H9 (cell line): ENCODE results near the gene PRR16. TPM values are rescaled to one million over a fixed set of nuclear protein-coding genes. Genes with fewer than 3 reads are reported as not detected.
A peak's percentile ranks its signal among the peaks of the same experiment; 100 is the strongest.
"Not testable (repeated sequence)": the region's sequence is repeated elsewhere in the genome, so short reads cannot be mapped to it uniquely, and the experiment has no call there.

Source experiments
- DNase-seq: peaks from one replicate; pipeline ENCODE4 v3.0.0-alpha.2; 2017
- H2AFZ ChIP-seq: one replicate; pipeline ENCODE4 v1.6.1; 2013; ENCODE audit warnings: mild to moderate bottlenecking, low read length, control low read depth, moderate library complexity
- H2AK5ac ChIP-seq: 2 replicates; pipeline ENCODE4 v1.6.1; 2013; ENCODE audit warnings: low read length, control low read depth, mixed read lengths; ENCODE audit not compliant: insufficient read length
- H2BK120ac ChIP-seq: one replicate; pipeline ENCODE4 v1.6.1; 2013; ENCODE audit warnings: low read depth, mild to moderate bottlenecking, low read length, control low read depth, inconsistent platforms; ENCODE audit not compliant: poor library complexity, severe bottlenecking
- H2BK12ac ChIP-seq: 2 replicates; pipeline ENCODE4 v1.6.1; 2013; ENCODE audit warnings: low read length, control low read depth, mixed read lengths, low read depth; ENCODE audit not compliant: insufficient read length
- H2BK15ac ChIP-seq: 2 replicates; pipeline ENCODE4 v1.6.1; 2013; ENCODE audit warnings: low read depth, low read length, control low read depth
- H2BK20ac ChIP-seq: one replicate; pipeline ENCODE4 v1.6.1; 2013; ENCODE audit warnings: low read depth, mild to moderate bottlenecking, low read length, control low read depth, inconsistent platforms; ENCODE audit not compliant: poor library complexity, severe bottlenecking
- H2BK5ac ChIP-seq: 2 replicates; pipeline ENCODE4 v1.6.1; 2013; ENCODE audit warnings: low read length, control low read depth, mixed read lengths; ENCODE audit not compliant: insufficient read length
- H3K14ac ChIP-seq: 2 replicates; pipeline ENCODE4 v1.6.1; 2013; ENCODE audit warnings: low read length, control low read depth; ENCODE audit not compliant: insufficient read depth
- H3K18ac ChIP-seq: 2 replicates; pipeline ENCODE4 v1.6.1; 2013; ENCODE audit warnings: low read depth, mild to moderate bottlenecking, mixed read lengths, low read length, control low read depth; ENCODE audit not compliant: insufficient read length
- H3K23ac ChIP-seq: 2 replicates; pipeline ENCODE4 v1.6.1; 2013; ENCODE audit warnings: low read length, control low read depth, mixed read lengths, low read depth; ENCODE audit not compliant: insufficient read length
- H3K23me2 ChIP-seq: 2 replicates; pipeline ENCODE4 v1.6.1; 2013; ENCODE audit warnings: low read depth, mild to moderate bottlenecking, mixed read lengths, low read length, control low read depth; ENCODE audit not compliant: insufficient read length, poor library complexity, severe bottlenecking
- H3K27ac ChIP-seq: 2 replicates; pipeline ENCODE4 v1.5.1; 2013; ENCODE audit warnings: low read length, control low read depth, mixed read lengths, low read depth; ENCODE audit not compliant: insufficient read length
- H3K27me3 ChIP-seq: 2 replicates; pipeline ENCODE4 v1.6.1; 2013; ENCODE audit warnings: low read length, control low read depth, inconsistent platforms; ENCODE audit not compliant: insufficient read depth
- H3K4ac ChIP-seq: 2 replicates; pipeline ENCODE4 v1.6.1; 2013; ENCODE audit warnings: low read depth, mild to moderate bottlenecking, control low read depth, inconsistent platforms, low read length, moderate library complexity
- H3K4me1 ChIP-seq: 2 replicates; pipeline ENCODE4 v1.6.1; 2013; ENCODE audit warnings: low read length, control low read depth, inconsistent platforms; ENCODE audit not compliant: insufficient read depth
- H3K4me2 ChIP-seq: 2 replicates; pipeline ENCODE4 v1.6.1; 2013; ENCODE audit warnings: low read length, control low read depth, mixed read lengths; ENCODE audit not compliant: insufficient read length, insufficient read depth
- H3K56ac ChIP-seq: 2 replicates; pipeline ENCODE4 v1.6.1; 2013; ENCODE audit warnings: low read depth, mild to moderate bottlenecking, mixed read lengths, low read length, control low read depth; ENCODE audit not compliant: insufficient read length
- H3K79me1 ChIP-seq: 2 replicates; pipeline ENCODE4 v1.6.1; 2013; ENCODE audit warnings: low read depth, mild to moderate bottlenecking, moderate library complexity, low read length, control low read depth, inconsistent platforms; ENCODE audit not compliant: insufficient read depth, poor library complexity, severe bottlenecking
- H3K79me2 ChIP-seq: 2 replicates; pipeline ENCODE4 v1.6.1; 2013; ENCODE audit warnings: low read length, control low read depth, inconsistent platforms; ENCODE audit not compliant: insufficient read depth
- H3K9ac ChIP-seq: 2 replicates; pipeline ENCODE4 v1.6.1; 2013; ENCODE audit warnings: low read length, control low read depth, mixed read lengths; ENCODE audit not compliant: insufficient read length; ENCODE audit errors: extremely low read depth
- H3K9me3 ChIP-seq: one replicate; pipeline ENCODE4 v1.6.1; 2013; ENCODE audit warnings: low read depth, low read length, inconsistent platforms; ENCODE audit not compliant: control insufficient read depth
- H3T11ph ChIP-seq: one replicate; pipeline ENCODE4 v1.6.1; 2013; ENCODE audit warnings: mild to moderate bottlenecking, low read length, control low read depth, inconsistent platforms
- H4K20me1 ChIP-seq: one replicate; pipeline ENCODE4 v1.6.1; 2013; ENCODE audit not compliant: control insufficient read depth, insufficient read length, insufficient read depth
- H4K5ac ChIP-seq: 2 replicates; pipeline ENCODE4 v1.6.1; 2013; ENCODE audit warnings: low read depth, mild to moderate bottlenecking, mixed read lengths, low read length, control low read depth; ENCODE audit not compliant: insufficient read length
- H4K8ac ChIP-seq: replicated peaks from 2 replicates; pipeline ENCODE4 v1.6.1; 2013; ENCODE audit warnings: low read length, control low read depth, mixed read lengths, low read depth; ENCODE audit not compliant: insufficient read length
- H4K91ac ChIP-seq: 2 replicates; pipeline ENCODE4 v1.6.1; 2013; ENCODE audit warnings: low read depth, mild to moderate bottlenecking, moderate library complexity, mixed read lengths, low read length, control low read depth; ENCODE audit not compliant: insufficient read length
- H3K27ac Mint-ChIP-seq, 3 experiments: 2 replicates in 2 of 3; 3 replicates in 1 of 3; pipeline ENCODE4 v1.8.0; 2020 to 2021; ENCODE audit warnings: mixed read lengths in 3 of 3, mild to moderate bottlenecking in 1 of 3, moderate library complexity in 1 of 3
- H3K27me3 Mint-ChIP-seq: 2 replicates; pipeline ENCODE4 v1.8.0; 2021; ENCODE audit warnings: low read depth, mild to moderate bottlenecking, moderate library complexity, mixed read lengths
- H3K36me3 Mint-ChIP-seq, 3 experiments: 2 replicates in 2 of 3; 3 replicates in 1 of 3; pipeline ENCODE4 v1.8.0; 2020 to 2021; ENCODE audit warnings: low read depth in 3 of 3, mixed read lengths in 3 of 3; ENCODE audit not compliant: insufficient read depth in 1 of 3
- H3K4me1 Mint-ChIP-seq, 2 experiments: 2 replicates each; pipeline ENCODE4 v1.8.0; 2020; ENCODE audit warnings: mixed read lengths in 2 of 2
- H3K4me3 Mint-ChIP-seq, 2 experiments: 2 replicates in 1 of 2; 3 replicates in 1 of 2; pipeline ENCODE4 v1.8.0; 2020 to 2021; ENCODE audit warnings: mild to moderate bottlenecking in 2 of 2, mixed read lengths in 2 of 2, moderate library complexity in 1 of 2
- H3K9me3 Mint-ChIP-seq, 2 experiments: 2 replicates in 1 of 2; 3 replicates in 1 of 2; pipeline ENCODE4 v1.8.0; 2020; ENCODE audit warnings: mild to moderate bottlenecking in 2 of 2, mixed read lengths in 2 of 2, moderate library complexity in 1 of 2
- WGBS: extraction: QIAGEN DNeasy Blood & Tissue Kit; methylation state at CpG from one replicate; pipeline ENCODE4 v1.1.7; 2013; ENCODE audit warnings: missing lambda C conversion rate, low lambda C conversion rate, mixed read lengths; ENCODE audit not compliant: insufficient read length; ENCODE audit errors: extremely low coverage; 5-methylcytosine and 5-hydroxymethylcytosine counted together
- total RNA-seq: library from RNA; stranded (reverse); gene quantifications from 2 replicates; pipeline ENCODE4 v1.2.1, GENCODE V29; 2021
- TF ChIP-seq, protein P1 (sequence below): fragments of 200-600 bp; sonication (generic); conservative IDR thresholded peaks from 3 replicates; pipeline ENCODE4 v1.8.0; 2021; ENCODE audit warnings: antibody characterized with exemption, mild to moderate bottlenecking

Gene PRR16
- total RNA-seq, 1 experiment from 2014 or later = 0.13 TPM

DNA sequence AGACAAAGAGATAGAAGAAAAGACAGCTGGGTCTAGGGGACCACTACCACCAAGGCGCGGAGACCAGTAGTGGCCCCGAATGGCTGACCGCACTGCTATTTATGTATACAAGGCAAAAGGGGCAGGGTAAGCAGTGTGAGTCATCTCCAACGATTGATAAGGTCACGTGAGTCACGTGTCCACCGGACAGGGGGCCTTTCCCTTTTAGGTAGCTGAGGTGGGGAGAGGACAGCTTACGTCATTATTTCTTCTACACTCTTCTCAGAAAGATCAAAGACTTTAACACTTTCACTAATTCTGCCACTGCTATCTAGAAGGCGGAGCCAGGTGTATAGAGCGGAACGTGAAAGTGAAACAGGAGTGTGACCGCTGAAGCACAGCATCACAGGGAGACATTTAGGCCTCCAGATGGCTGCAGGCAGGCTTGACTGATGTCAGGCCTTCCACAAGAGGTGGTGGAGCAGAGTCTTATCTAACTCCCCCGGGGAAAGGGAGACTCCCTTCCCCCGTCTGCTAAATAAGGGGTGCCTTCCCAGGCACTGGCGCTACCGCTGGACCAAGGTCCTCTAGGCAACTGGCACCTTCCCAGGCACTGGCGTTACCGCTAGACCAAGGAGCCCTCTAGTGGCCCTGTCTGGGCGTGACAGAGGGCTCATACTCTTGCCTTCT lies 6.1 kb upstream of the PRR16 start:
- Histone ChIP-seq H2AFZ (peak overlapping the region; percentile 42), H4K8ac (no peak overlapping the region)
- peaks cover 0 to 14% of the 10 kb centered on the region in 2 experiments; a peak in 2 of 4 replicates for H3K4me1 Mint-ChIP-seq

DNA sequence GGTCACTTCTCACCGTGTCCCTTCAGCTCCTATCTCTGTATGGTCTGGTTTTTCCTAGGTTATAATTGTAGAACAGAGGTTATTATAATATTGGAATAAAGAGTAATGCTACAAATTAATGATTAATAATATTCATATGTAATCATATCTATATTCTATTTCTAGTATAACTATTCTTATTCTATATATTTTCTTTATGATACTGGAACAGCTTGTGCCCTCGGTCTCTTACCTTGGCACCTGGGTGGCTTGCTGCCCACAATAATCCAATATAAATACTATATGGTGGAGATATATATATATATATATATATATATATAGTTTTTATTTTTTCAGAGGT lies 5.6 kb upstream of the PRR16 start:
- not testable (repeated sequence) for H3K56ac ChIP-seq, H3K23ac ChIP-seq, H2BK12ac ChIP-seq, H3K27ac ChIP-seq, DNase-seq, H3K79me1 ChIP-seq, H2BK15ac ChIP-seq, H4K8ac ChIP-seq, H4K20me1 ChIP-seq, H3K27me3 ChIP-seq, H3K14ac ChIP-seq, H3K4me1 ChIP-seq, H3K9me3 ChIP-seq, H3K27ac Mint-ChIP-seq, H3K23me2 ChIP-seq, H3K18ac ChIP-seq, H4K91ac ChIP-seq, H3K4ac ChIP-seq, H2BK20ac ChIP-seq, H3K36me3 Mint-ChIP-seq, H2BK5ac ChIP-seq, H3K9ac ChIP-seq, H3K4me2 ChIP-seq, H3T11ph ChIP-seq, H2AK5ac ChIP-seq, H4K5ac ChIP-seq, H3K9me3 Mint-ChIP-seq, H3K79me2 ChIP-seq, H3K4me3 Mint-ChIP-seq, H2BK120ac ChIP-seq, H2AFZ ChIP-seq
- peaks cover 24% of the 10 kb centered on the region for H3K27me3 Mint-ChIP-seq
- H3K4me1 Mint-ChIP-seq = peaks cover 3 to 15% of the 10 kb centered on the region in 2 experiments; a peak in 3 of 4 replicates
- no CpG with 5 or more reads among the region's 2 CpGs for WGBS

More for the DNA sequence above, 6.1 kb upstream of the PRR16 start:
- H3K4ac ChIP-seq = no peak overlapping the region
- no peaks in the 10 kb centered on the region for H3K9me3 ChIP-seq
- no peaks in the 10 kb centered on the region for H3K23me2 ChIP-seq
- no peak overlapping the region for H2BK12ac ChIP-seq
- H3K27me3 ChIP-seq = peaks cover under 1% of the 10 kb centered on the region; the same call in 1 of the 2 replicates
- peak; percentile 80 for DNase-seq
- H2BK5ac ChIP-seq = no peak overlapping the region
- H4K5ac ChIP-seq = no peak overlapping the region
- no peaks in the 10 kb centered on the region for H3K4me1 ChIP-seq
- Mint-ChIP-seq H3K36me3 (no peaks in the 10 kb centered on the region), H3K9me3 (no peaks in the 10 kb centered on the region; a peak in 1 of 5 replicates), H3K4me3 (peak overlapping the region in 1 of 2 experiments; percentile 47; a peak in 2 of 5 replicates), H3K27me3 (peaks cover 19% of the 10 kb centered on the region), H3K27ac (no peak overlapping the region)
- H2AK5ac ChIP-seq = no peak overlapping the region
- no peak overlapping the region for H3K56ac ChIP-seq
- no peak overlapping the region for H2BK120ac ChIP-seq
- TF ChIP-seq, protein P1, sequence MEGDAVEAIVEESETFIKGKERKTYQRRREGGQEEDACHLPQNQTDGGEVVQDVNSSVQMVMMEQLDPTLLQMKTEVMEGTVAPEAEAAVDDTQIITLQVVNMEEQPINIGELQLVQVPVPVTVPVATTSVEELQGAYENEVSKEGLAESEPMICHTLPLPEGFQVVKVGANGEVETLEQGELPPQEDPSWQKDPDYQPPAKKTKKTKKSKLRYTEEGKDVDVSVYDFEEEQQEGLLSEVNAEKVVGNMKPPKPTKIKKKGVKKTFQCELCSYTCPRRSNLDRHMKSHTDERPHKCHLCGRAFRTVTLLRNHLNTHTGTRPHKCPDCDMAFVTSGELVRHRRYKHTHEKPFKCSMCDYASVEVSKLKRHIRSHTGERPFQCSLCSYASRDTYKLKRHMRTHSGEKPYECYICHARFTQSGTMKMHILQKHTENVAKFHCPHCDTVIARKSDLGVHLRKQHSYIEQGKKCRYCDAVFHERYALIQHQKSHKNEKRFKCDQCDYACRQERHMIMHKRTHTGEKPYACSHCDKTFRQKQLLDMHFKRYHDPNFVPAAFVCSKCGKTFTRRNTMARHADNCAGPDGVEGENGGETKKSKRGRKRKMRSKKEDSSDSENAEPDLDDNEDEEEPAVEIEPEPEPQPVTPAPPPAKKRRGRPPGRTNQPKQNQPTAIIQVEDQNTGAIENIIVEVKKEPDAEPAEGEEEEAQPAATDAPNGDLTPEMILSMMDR = peak; percentile 89
- no peak overlapping the region for H3K9ac ChIP-seq
- H3K79me2 ChIP-seq = no peaks in the 10 kb centered on the region
- H3T11ph ChIP-seq = no peak overlapping the region
- no peak overlapping the region for H2BK20ac ChIP-seq
- H3K27ac ChIP-seq = no peak overlapping the region
- H4K91ac ChIP-seq = no peak overlapping the region
- no peaks in the 10 kb centered on the region for H3K79me1 ChIP-seq
- no peak overlapping the region for H2BK15ac ChIP-seq
- no CpG with 5 or more reads among the region's 20 CpGs for WGBS
- H3K18ac ChIP-seq = no peak overlapping the region
- no peak overlapping the region for H3K14ac ChIP-seq
- no peak overlapping the region for H3K4me2 ChIP-seq
- no peak overlapping the region for H3K23ac ChIP-seq
- H4K20me1 ChIP-seq = no peaks in the 10 kb centered on the region
